GM18507 (cell line): ENCODE data around the gene TMEM63B.

ENCODE experiments used
- DNase-seq: peaks from one replicate; pipeline ENCODE4 v3.0.0; 2011; ENCODE audit warnings: low read depth; ENCODE audit not compliant: insufficient read length; ENCODE audit errors: extremely low spot score
- FAIRE-seq: peaks from 2 replicates; lab custom pipeline; 2011; peaks lifted over from hg19 to GRCh38; lab: Jason Lieb, UNC

The TMEM63B gene

GRCh38 chr6:44113414-44113813 is 13.9 kb upstream of the TMEM63B start:
- FAIRE-seq: no peak
- DNase-seq: no peak

GRCh38 chr6:44115866-44116265 is 11.5 kb upstream of the TMEM63B start:
- DNase-seq: no peak
- no peak for FAIRE-seq

- DNase-seq (no peak), FAIRE-seq (no peak)
Observed at GRCh38 chr6:44116641-44117382, 10.5 kb upstream of the TMEM63B start.

- no peak for DNase-seq
- no peak for FAIRE-seq
Observed at GRCh38 chr6:44117397-44118128, 9.8 kb upstream of the TMEM63B start.

GRCh38 chr6:44119704-44120262 is 7.6 kb upstream of the TMEM63B start:
- no peak for FAIRE-seq
- DNase-seq: no peak

GRCh38 chr6:44120692-44121443 is 6.5 kb upstream of the TMEM63B start:
- no peak for DNase-seq
- FAIRE-seq: no peak

GRCh38 chr6:44122801-44123200 is 4.6 kb upstream of the TMEM63B start:
- DNase-seq (no peak), FAIRE-seq (peak; percentile 42)

GRCh38 chr6:44123544-44123943 is 3.8 kb upstream of the TMEM63B start:
- DNase-seq (no peak), FAIRE-seq (no peak)

GRCh38 chr6:44126320-44127149 is 819 bp upstream of the TMEM63B start:
- DNase-seq: peak; percentile 40
- peak; percentile 74 for FAIRE-seq

GRCh38 chr6:44128020-44128917 is 915 bp downstream of the TMEM63B start:
- FAIRE-seq: no peak
- peak; percentile 18 for DNase-seq

GRCh38 chr6:44129841-44130322 is 2.5 kb downstream of the TMEM63B start:
- FAIRE-seq (no peak), DNase-seq (no peak)

- FAIRE-seq (no peak), DNase-seq (no peak)
Observed at GRCh38 chr6:44131892-44132291, 4.5 kb downstream of the TMEM63B start.

- DNase-seq (no peak), FAIRE-seq (no peak)
Observed at GRCh38 chr6:44132476-44132875, 5.1 kb downstream of the TMEM63B start.

- DNase-seq (no peak), FAIRE-seq (no peak)
Observed at GRCh38 chr6:44133003-44133931, 5.9 kb downstream of the TMEM63B start.

GRCh38 chr6:44133981-44134711 is 6.8 kb downstream of the TMEM63B start:
- FAIRE-seq: no peak
- no peak for DNase-seq

GRCh38 chr6:44135173-44135758 is 7.9 kb downstream of the TMEM63B start:
- FAIRE-seq (no peak), DNase-seq (no peak)
